ENCODE data around the gene RAB28. TPM values are rescaled to one million over a fixed set of nuclear protein-coding genes. Genes with fewer than 3 reads are reported as not detected.

The RAB28 gene
- total RNA-seq, 2 donors from 2014 or later = 8.4 to 8.9 TPM

DNA sequence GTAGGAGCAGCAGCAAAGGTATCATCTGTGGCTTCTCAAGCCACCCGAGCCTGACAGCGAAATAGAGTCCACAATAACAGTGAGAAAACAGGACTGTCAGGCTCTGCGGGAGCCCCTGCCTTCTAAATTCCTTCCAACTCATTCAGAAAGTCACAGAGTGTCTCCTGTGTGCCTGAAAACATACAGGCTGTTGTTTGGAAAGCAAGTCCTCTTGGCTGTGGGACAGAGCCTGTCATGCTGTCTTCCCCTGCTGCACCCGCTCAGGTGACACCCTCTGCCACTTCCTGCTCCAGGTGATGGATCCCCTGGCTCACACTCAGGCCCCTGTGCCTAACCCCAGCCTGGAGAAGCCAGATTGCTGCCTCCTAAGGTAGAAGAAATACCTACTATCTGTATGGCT is 152.3 kb downstream of the RAB28 start:
- DNase-seq = no peak
- Mint-ChIP-seq H3K4me1 (no peaks in the 10 kb centered on the region), H3K27ac (no peak overlapping the region), H3K36me3 (ENCODE audit: low read depth) (no peaks in the 10 kb centered on the region), H3K4me3 (no peak overlapping the region), H3K27me3 (no peaks in the 10 kb centered on the region)
- no peaks in the 10 kb centered on the region for H3K9me3 ChIP-seq (ENCODE audit: control insufficient read depth, low read length, poor library complexity, severe bottlenecking)
- ATAC-seq = no peak

DNA sequence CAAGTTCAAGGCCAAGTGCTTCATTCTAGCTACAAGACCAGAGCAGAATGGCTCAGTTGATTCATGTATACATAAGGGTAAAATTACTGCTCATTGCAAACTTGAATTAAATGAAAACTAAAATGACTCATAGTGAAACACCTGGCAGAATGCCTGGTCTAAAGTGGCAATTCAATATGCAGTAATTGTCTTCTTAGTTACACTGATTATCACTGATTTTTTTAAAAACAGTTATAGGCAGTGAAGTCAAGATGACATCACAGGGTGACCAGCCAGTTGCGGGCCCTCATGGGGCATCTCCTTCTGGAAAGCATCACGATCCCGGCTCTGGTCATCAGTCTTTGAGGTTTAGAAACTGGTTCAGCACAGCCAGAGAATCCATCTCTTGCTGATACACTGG is 154.2 kb downstream of the RAB28 start:
- no peaks in the 10 kb centered on the region for H3K9me3 ChIP-seq (ENCODE audit: control insufficient read depth, low read length, poor library complexity, severe bottlenecking)
- Mint-ChIP-seq H3K27me3 (no peaks in the 10 kb centered on the region), H3K27ac (no peak overlapping the region), H3K4me1 (no peaks in the 10 kb centered on the region), H3K36me3 (ENCODE audit: low read depth) (peaks cover 2% of the 10 kb centered on the region), H3K4me3 (no peak overlapping the region)
- ATAC-seq = no peak
- no peak for DNase-seq

GRCh38 chr4:13329340-13329850 is 154.7 kb downstream of the RAB28 start:
- H3K9me3 ChIP-seq (ENCODE audit: control insufficient read depth, low read length, poor library complexity, severe bottlenecking) = no peaks in the 10 kb centered on the region

DNA sequence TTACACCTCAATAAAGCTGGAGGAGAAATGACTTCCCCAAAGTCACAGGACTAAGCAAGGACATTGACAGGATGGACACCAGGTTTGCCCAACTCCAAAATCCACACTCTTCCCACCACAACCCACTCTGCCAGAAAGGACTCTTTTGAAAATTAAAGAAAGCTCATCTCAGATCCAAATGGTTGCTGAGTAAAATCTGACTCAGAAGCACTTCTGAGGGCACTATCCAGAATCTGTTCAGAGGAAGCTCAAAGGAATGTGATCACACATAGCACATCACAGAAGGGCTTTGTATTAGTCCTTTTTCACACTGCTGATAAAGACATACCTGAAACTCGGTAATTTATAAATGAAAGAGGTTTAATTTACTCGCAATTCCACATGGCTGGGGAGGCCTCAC is 155.5 kb downstream of the RAB28 start:
- ATAC-seq = no peak
- H3K9me3 ChIP-seq (ENCODE audit: control insufficient read depth, low read length, poor library complexity, severe bottlenecking) = no peaks in the 10 kb centered on the region
- H3K4me3 Mint-ChIP-seq = no peak overlapping the region
- no peak overlapping the region for H3K27ac Mint-ChIP-seq
- H3K4me1 Mint-ChIP-seq = no peaks in the 10 kb centered on the region
- DNase-seq = no peak
- H3K36me3 Mint-ChIP-seq (ENCODE audit: low read depth) = peaks cover 5% of the 10 kb centered on the region
- H3K27me3 Mint-ChIP-seq = no peaks in the 10 kb centered on the region

More at GRCh38 chr4:13329340-13329850, 154.7 kb downstream of the RAB28 start:
- H3K4me3 Mint-ChIP-seq = no peak overlapping the region
- DNase-seq (no peak), ATAC-seq (no peak)
- H3K4me1 Mint-ChIP-seq = no peaks in the 10 kb centered on the region
- H3K36me3 Mint-ChIP-seq (ENCODE audit: low read depth) = peaks cover 5% of the 10 kb centered on the region
- no peaks in the 10 kb centered on the region for H3K27me3 Mint-ChIP-seq
- H3K27ac Mint-ChIP-seq = no peak overlapping the region

- H3K27ac Mint-ChIP-seq = no peak overlapping the region
- no peak for ATAC-seq
Observed at GRCh38 chr4:13327991-13328390, 156.1 kb downstream of the RAB28 start.

GRCh38 chr4:13325744-13326143 is 158.4 kb downstream of the RAB28 start:
- Mint-ChIP-seq H3K36me3 (ENCODE audit: low read depth) (peaks cover 7% of the 10 kb centered on the region), H3K27ac (no peak overlapping the region), H3K4me3 (no peak overlapping the region), H3K27me3 (no peaks in the 10 kb centered on the region), H3K4me1 (no peaks in the 10 kb centered on the region)
- ATAC-seq = no peak
- no peaks in the 10 kb centered on the region for H3K9me3 ChIP-seq (ENCODE audit: control insufficient read depth, low read length, poor library complexity, severe bottlenecking)
- DNase-seq = no peak

More at GRCh38 chr4:13327991-13328390, 156.1 kb downstream of the RAB28 start:
- Mint-ChIP-seq H3K36me3 (ENCODE audit: low read depth) (peaks cover 5% of the 10 kb centered on the region), H3K4me3 (no peak overlapping the region), H3K4me1 (no peaks in the 10 kb centered on the region), H3K27me3 (no peaks in the 10 kb centered on the region)
- no peaks in the 10 kb centered on the region for H3K9me3 ChIP-seq (ENCODE audit: control insufficient read depth, low read length, poor library complexity, severe bottlenecking)
- no peak for DNase-seq

- H3K27ac Mint-ChIP-seq = no peak overlapping the region
Observed at GRCh38 chr4:13323921-13324320, 160.2 kb downstream of the RAB28 start.

DNA sequence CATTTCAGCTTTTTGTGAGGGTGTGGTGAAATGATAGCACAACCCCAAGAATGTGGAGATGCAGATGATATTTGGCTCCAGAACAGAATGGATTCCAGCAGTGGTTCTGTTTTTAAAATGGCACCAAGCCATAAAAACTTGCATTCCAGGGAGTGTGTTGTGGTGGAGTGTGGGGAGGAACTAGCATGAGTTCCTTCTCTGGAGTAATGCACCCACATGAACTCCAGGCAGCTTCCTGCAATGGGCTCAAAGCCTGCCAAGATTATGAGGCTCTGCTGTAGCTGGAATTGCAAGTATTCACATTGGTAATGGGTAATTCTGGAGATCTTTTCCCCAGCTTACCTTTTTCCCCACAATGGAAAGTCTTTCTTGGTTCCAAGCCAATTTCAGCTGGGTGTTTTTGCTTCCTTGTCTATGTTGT is 161.4 kb downstream of the RAB28 start:
- ATAC-seq (no peak), DNase-seq (no peak)
- H3K4me3 Mint-ChIP-seq = no peak overlapping the region
- H3K27ac Mint-ChIP-seq = no peak overlapping the region
- H3K9me3 ChIP-seq (ENCODE audit: control insufficient read depth, low read length, poor library complexity, severe bottlenecking) = no peaks in the 10 kb centered on the region
- H3K4me1 Mint-ChIP-seq = no peaks in the 10 kb centered on the region
- H3K36me3 Mint-ChIP-seq (ENCODE audit: low read depth) = peaks cover 7% of the 10 kb centered on the region
- H3K27me3 Mint-ChIP-seq = no peaks in the 10 kb centered on the region

More at GRCh38 chr4:13323921-13324320, 160.2 kb downstream of the RAB28 start:
- H3K36me3 Mint-ChIP-seq (ENCODE audit: low read depth) = peaks cover 7% of the 10 kb centered on the region
- H3K4me1 Mint-ChIP-seq = no peaks in the 10 kb centered on the region
- ATAC-seq (no peak), DNase-seq (no peak)
- H3K4me3 Mint-ChIP-seq = no peak overlapping the region
- H3K9me3 ChIP-seq (ENCODE audit: control insufficient read depth, low read length, poor library complexity, severe bottlenecking) = no peaks in the 10 kb centered on the region
- no peaks in the 10 kb centered on the region for H3K27me3 Mint-ChIP-seq

Other genes starting within 250 kb of the RAB28 start
- not detected for gene NKX3-2, start 60.2 kb upstream of the RAB28 start, total RNA-seq
- 10 to 100 TPM; 43.1 to 50.8 TPM for gene BOD1L1, start 143.4 kb upstream of the RAB28 start, total RNA-seq